Thyroid gland (tissue), 4 donors: ENCODE measurements around the gene ZNF558.

ENCODE experiments used
- POLR2A ChIP-seq, 2 donors: fragments of 450-650 bp; IDR thresholded peaks; one replicate each; pipeline ENCODE4 v1.6.1; 2017; ENCODE audit warnings: antibody characterized with exemption in 2 of 2, mild to moderate bottlenecking in 2 of 2, moderate library complexity in 1 of 2
- TF ChIP-seq, protein P1 (sequence below), 6 experiments: fragments of 200-600 bp in 3 of 6; fragments of 450-650 bp in 3 of 6; sonication (generic) in 3 of 6; IDR thresholded peaks; one replicate each; pipeline ENCODE4 v1.5.1; 2016 to 2019; ENCODE audit warnings: antibody characterized with exemption in 6 of 6, mild to moderate bottlenecking in 2 of 6, inconsistent platforms in 1 of 6, moderate library complexity in 1 of 6

DNA sequence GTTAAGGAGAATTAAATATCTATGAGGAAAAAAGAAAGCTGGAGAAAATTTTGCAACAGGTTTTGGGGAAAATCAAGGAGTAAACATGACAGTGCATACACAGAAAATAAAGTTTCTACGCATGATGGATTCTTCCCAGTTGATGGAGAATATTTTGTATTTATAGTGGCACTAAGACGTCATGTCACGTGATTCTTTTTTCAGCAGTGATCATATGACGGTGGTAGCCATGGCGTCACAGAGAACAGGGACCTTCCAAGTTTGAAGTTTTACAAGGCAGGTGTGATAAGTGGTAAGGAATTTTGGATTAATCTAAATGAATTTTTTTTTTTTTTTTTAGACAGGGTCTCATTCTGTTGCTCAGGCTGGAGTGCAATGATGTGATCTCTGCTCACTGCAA lies 8.6 kb upstream of the ZNF558 start:
- TF ChIP-seq, protein P1, sequence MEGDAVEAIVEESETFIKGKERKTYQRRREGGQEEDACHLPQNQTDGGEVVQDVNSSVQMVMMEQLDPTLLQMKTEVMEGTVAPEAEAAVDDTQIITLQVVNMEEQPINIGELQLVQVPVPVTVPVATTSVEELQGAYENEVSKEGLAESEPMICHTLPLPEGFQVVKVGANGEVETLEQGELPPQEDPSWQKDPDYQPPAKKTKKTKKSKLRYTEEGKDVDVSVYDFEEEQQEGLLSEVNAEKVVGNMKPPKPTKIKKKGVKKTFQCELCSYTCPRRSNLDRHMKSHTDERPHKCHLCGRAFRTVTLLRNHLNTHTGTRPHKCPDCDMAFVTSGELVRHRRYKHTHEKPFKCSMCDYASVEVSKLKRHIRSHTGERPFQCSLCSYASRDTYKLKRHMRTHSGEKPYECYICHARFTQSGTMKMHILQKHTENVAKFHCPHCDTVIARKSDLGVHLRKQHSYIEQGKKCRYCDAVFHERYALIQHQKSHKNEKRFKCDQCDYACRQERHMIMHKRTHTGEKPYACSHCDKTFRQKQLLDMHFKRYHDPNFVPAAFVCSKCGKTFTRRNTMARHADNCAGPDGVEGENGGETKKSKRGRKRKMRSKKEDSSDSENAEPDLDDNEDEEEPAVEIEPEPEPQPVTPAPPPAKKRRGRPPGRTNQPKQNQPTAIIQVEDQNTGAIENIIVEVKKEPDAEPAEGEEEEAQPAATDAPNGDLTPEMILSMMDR (IDR thresholded peaks at IDR 0.05): no peak
- TF ChIP-seq POLR2A (IDR thresholded peaks at IDR 0.05): no peak
